ENCODE results near the gene STMN1.

STMN1 gene

GRCh38 chr1:25869909-25870606 is 36.2 kb downstream of the STMN1 start:
- Histone ChIP-seq H3K9me2 (replicated peaks; ENCODE audit: control insufficient read depth, low read length) (no peaks in the 10 kb centered on the region), H3K4me1 (ENCODE audit: control insufficient read depth, low read length) (peaks cover 43% of the 10 kb centered on the region), H3K4me2 (ENCODE audit: low read length) (no peak overlapping the region), H3K27me3 (ENCODE audit: control insufficient read depth, low read length) (peaks cover 3% of the 10 kb centered on the region; the same call in 1 of the 2 replicates), H4K20me1 (ENCODE audit: control insufficient read depth, insufficient read depth, low read depth, low read length) (no peaks in the 10 kb centered on the region), H3K36me3 (ENCODE audit: control insufficient read depth, low read length) (no peaks in the 10 kb centered on the region), H3K27ac (ENCODE audit: low read depth, low read length) (no peak overlapping the region), H3F3A (ENCODE audit: control insufficient read depth, insufficient read depth) (0 out of 2 replicates have a peak, but pooled peaks cover 2% of the 10 kb centered on the region), H3K4me3 (ENCODE audit: low read length) (no peak overlapping the region), H3K79me2 (ENCODE audit: control insufficient read depth, low read length) (no peaks in the 10 kb centered on the region), H3K9me3 (ENCODE audit: control insufficient read depth, insufficient read depth, low read length) (no peaks in the 10 kb centered on the region)
- TF ChIP-seq EZH2phosphoT487 (IDR thresholded peaks at IDR 0.05; ENCODE audit: borderline replicate concordance, low read length) (no peak), CTCF (IDR thresholded peaks at IDR 0.05; ENCODE audit: low read depth, low read length, poor library complexity, severe bottlenecking) (no peak)

- H3F3A ChIP-seq (ENCODE audit: control insufficient read depth, insufficient read depth) = no peaks in the 10 kb centered on the region
- H3K4me2 ChIP-seq (ENCODE audit: low read length) = no peak overlapping the region
- H4K20me1 ChIP-seq (ENCODE audit: control insufficient read depth, insufficient read depth, low read depth, low read length) = no peaks in the 10 kb centered on the region
- TF ChIP-seq EZH2phosphoT487 (IDR thresholded peaks at IDR 0.05; ENCODE audit: borderline replicate concordance, low read length) (no peak), CTCF (IDR thresholded peaks at IDR 0.05; ENCODE audit: low read depth, low read length, poor library complexity, severe bottlenecking) (no peak)
- no peaks in the 10 kb centered on the region for H3K9me2 ChIP-seq (replicated peaks; ENCODE audit: control insufficient read depth, low read length)
- H3K27ac ChIP-seq (ENCODE audit: low read depth, low read length) = no peak overlapping the region
- peaks cover 22% of the 10 kb centered on the region for H3K4me1 ChIP-seq (ENCODE audit: control insufficient read depth, low read length)
- H3K36me3 ChIP-seq (ENCODE audit: control insufficient read depth, low read length) = no peaks in the 10 kb centered on the region
- H3K9me3 ChIP-seq (ENCODE audit: control insufficient read depth, insufficient read depth, low read length) = no peaks in the 10 kb centered on the region
- no peaks in the 10 kb centered on the region for H3K27me3 ChIP-seq (ENCODE audit: control insufficient read depth, low read length)
- H3K4me3 ChIP-seq (ENCODE audit: low read length) = no peak overlapping the region
- H3K79me2 ChIP-seq (ENCODE audit: control insufficient read depth, low read length) = no peaks in the 10 kb centered on the region
Measured at GRCh38 chr1:25867210-25867991, 38.8 kb downstream of the STMN1 start.

DNA sequence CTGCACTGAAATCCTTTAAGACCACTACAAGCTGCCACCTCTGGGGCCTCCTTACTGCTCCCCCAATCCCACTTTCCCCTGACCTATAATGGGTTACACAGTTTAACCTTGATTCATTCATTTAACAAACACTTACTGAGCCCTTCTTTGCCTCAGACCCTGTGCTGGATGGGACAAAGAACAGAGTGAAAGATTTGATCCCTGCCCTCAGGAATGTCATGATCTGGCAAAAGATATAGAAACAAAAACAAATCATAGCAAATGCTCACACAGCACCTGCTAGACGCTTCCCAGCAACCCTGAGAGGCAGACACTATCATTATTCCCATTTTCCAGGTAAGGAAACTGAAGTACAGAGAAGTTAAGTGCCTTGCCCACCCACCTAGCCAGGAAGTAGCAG is 39.9 kb downstream of the STMN1 start:
- Histone ChIP-seq H4K20me1 (ENCODE audit: control insufficient read depth, insufficient read depth, low read depth, low read length) (no peaks in the 10 kb centered on the region), H3K36me3 (ENCODE audit: control insufficient read depth, low read length) (no peaks in the 10 kb centered on the region), H3K79me2 (ENCODE audit: control insufficient read depth, low read length) (no peaks in the 10 kb centered on the region), H3K9me3 (ENCODE audit: control insufficient read depth, insufficient read depth, low read length) (no peaks in the 10 kb centered on the region), H3K9me2 (replicated peaks; ENCODE audit: control insufficient read depth, low read length) (no peaks in the 10 kb centered on the region), H3K4me2 (ENCODE audit: low read length) (no peak overlapping the region), H3K27ac (ENCODE audit: low read depth, low read length) (no peak overlapping the region), H3K4me1 (ENCODE audit: control insufficient read depth, low read length) (peaks cover 15% of the 10 kb centered on the region), H3F3A (ENCODE audit: control insufficient read depth, insufficient read depth) (no peaks in the 10 kb centered on the region), H3K4me3 (ENCODE audit: low read length) (no peak overlapping the region), H3K27me3 (ENCODE audit: control insufficient read depth, low read length) (no peaks in the 10 kb centered on the region)
- TF ChIP-seq CTCF (IDR thresholded peaks at IDR 0.05; ENCODE audit: low read depth, low read length, poor library complexity, severe bottlenecking) = no peak
- TF ChIP-seq EZH2phosphoT487 (IDR thresholded peaks at IDR 0.05; ENCODE audit: borderline replicate concordance, low read length) = no peak
